Glutamatergic neuron (in vitro differentiated cells): ENCODE measurements around the gene PEX12. TPM values are rescaled to one million over a fixed set of nuclear protein-coding genes. Genes with fewer than 3 reads are reported as not detected.

Experiments
- DNase-seq: peaks from one replicate; pipeline ENCODE4 v3.0.0; 2022
- H3K27ac Mint-ChIP-seq: one replicate; pipeline ENCODE4 v1.8.0; 2020; ENCODE audit warnings: mild to moderate bottlenecking, mixed read lengths, inconsistent platforms; ENCODE audit not compliant: unreplicated experiment
- H3K27me3 Mint-ChIP-seq: one replicate; pipeline ENCODE4 v1.8.0; 2020; ENCODE audit warnings: mild to moderate bottlenecking, moderate library complexity, mixed read lengths, inconsistent platforms; ENCODE audit not compliant: unreplicated experiment
- H3K36me3 Mint-ChIP-seq: one replicate; pipeline ENCODE4 v1.8.0; 2020; ENCODE audit warnings: mild to moderate bottlenecking, mixed read lengths, inconsistent platforms; ENCODE audit not compliant: unreplicated experiment
- H3K4me1 Mint-ChIP-seq: one replicate; pipeline ENCODE4 v1.8.0; 2020; ENCODE audit warnings: mild to moderate bottlenecking, low read depth, mixed read lengths, inconsistent platforms; ENCODE audit not compliant: unreplicated experiment
- H3K4me3 Mint-ChIP-seq: one replicate; pipeline ENCODE4 v1.8.0; 2020; ENCODE audit warnings: mild to moderate bottlenecking, mixed read lengths, inconsistent platforms; ENCODE audit not compliant: unreplicated experiment
- H3K9me3 Mint-ChIP-seq: one replicate; pipeline ENCODE4 v1.8.0; 2020; ENCODE audit warnings: mild to moderate bottlenecking, moderate library complexity, mixed read lengths, inconsistent platforms; ENCODE audit not compliant: unreplicated experiment
- total RNA-seq: library from RNA; stranded (reverse); fragmentation: NEBNext Ultra II Directional; extraction: Animal tissue kit (Norgen Biotek cat#: 25700); gene quantifications from one replicate; pipeline ENCODE4 v1.2.1, GENCODE V29; 2021; ENCODE audit not compliant: unreplicated experiment
- TF ChIP-seq, protein P1 (sequence below): fragments of 200-600 bp; sonication (generic); IDR thresholded peaks from one replicate; pipeline ENCODE4 v1.5.0; 2021; ENCODE audit not compliant: partially characterized antibody, unreplicated experiment

PEX12 gene
- total RNA-seq, 1 donor from 2014 or later: 3.1 TPM

DNA sequence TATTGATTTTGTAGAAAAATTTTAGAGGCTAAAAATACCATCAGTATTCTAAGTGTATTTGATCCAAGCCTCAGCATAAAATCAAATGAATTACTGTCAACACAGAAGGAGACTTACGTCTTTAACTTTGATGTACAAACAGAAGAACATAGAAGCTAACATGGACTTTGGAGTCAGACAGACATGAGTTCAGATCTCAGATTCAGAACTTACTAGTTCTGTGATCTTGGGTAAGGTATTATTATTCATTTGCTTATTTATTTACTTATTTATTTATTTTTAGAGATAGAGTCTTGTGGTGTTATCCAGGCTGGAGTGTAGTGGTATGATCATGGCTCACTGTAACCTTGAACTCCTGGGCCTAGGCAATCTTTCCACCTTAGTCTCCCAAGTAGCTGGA, 36.9 kb downstream of the PEX12 start:
- H3K27ac Mint-ChIP-seq: no peak overlapping the region
- no peaks in the 10 kb centered on the region for H3K9me3 Mint-ChIP-seq
- DNase-seq: no peak
- peaks cover 3% of the 10 kb centered on the region for H3K27me3 Mint-ChIP-seq
- no peak overlapping the region for H3K4me3 Mint-ChIP-seq
- TF ChIP-seq, protein P1, sequence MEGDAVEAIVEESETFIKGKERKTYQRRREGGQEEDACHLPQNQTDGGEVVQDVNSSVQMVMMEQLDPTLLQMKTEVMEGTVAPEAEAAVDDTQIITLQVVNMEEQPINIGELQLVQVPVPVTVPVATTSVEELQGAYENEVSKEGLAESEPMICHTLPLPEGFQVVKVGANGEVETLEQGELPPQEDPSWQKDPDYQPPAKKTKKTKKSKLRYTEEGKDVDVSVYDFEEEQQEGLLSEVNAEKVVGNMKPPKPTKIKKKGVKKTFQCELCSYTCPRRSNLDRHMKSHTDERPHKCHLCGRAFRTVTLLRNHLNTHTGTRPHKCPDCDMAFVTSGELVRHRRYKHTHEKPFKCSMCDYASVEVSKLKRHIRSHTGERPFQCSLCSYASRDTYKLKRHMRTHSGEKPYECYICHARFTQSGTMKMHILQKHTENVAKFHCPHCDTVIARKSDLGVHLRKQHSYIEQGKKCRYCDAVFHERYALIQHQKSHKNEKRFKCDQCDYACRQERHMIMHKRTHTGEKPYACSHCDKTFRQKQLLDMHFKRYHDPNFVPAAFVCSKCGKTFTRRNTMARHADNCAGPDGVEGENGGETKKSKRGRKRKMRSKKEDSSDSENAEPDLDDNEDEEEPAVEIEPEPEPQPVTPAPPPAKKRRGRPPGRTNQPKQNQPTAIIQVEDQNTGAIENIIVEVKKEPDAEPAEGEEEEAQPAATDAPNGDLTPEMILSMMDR: no peak
- no peaks in the 10 kb centered on the region for H3K4me1 Mint-ChIP-seq
- H3K36me3 Mint-ChIP-seq: no peaks in the 10 kb centered on the region

DNA sequence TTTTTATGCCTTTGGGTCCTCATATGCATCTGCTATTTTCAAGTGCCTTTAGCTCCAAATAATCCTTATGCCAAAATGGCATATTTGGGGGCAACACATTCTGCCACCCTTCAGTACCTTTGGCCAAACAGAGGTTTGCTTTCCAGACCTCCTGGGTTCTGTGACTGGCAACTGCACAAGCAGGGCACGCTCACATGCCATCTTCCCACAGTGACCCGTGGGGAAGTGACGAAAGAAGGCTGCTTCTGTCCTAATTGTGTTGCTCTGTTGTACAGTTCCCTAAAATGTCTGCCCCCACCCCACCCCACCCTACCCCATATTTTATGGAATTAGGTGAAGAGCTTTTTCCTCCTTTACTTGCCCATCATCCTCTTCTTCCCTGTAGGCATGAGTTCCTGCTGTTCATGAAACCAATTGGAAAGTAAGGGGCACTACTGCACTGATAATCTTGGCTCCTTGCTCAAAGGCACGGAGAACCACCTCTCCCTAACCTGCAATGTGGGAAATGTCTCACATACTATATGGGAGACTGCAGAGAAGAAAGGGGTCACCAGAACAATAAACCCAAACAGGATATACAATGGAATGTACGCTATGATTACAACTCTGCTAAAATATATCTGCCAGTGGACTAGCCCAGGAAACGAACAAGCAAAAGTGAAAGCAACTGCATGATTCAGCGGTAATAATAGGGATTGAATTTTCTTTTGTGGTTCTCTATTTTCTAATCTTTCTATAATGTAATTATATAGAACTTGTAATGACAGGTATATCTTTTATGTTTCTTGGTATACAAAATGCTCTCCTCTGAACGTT, 37.6 kb downstream of the PEX12 start:
- TF ChIP-seq, protein P1: no peak
- peaks cover 3% of the 10 kb centered on the region for H3K27me3 Mint-ChIP-seq
- no peaks in the 10 kb centered on the region for H3K36me3 Mint-ChIP-seq
- H3K4me1 Mint-ChIP-seq: no peaks in the 10 kb centered on the region
- H3K9me3 Mint-ChIP-seq: no peaks in the 10 kb centered on the region
- DNase-seq: no peak
- no peak overlapping the region for H3K4me3 Mint-ChIP-seq
- H3K27ac Mint-ChIP-seq: no peak overlapping the region

DNA sequence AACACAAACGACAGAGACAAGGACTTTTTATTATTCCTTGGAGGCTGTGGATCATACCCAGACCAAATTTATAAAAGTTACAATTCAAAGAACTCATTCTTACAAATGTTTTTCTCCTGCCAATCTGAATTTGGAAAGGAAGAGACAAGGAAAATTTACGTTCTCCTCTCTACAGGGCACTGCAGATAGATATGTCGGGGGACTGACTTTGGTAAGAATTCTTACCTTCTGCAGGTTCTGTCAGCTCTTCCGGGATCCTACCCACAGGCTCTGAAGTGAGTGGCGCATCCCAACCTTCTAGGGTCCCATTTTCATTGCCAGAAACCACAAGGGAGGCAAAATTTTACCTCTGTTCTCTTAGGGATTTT, 38.7 kb downstream of the PEX12 start:
- DNase-seq: no peak
- TF ChIP-seq, protein P1: peak; percentile 21
- no peak overlapping the region for H3K27ac Mint-ChIP-seq
- no peaks in the 10 kb centered on the region for H3K36me3 Mint-ChIP-seq
- peaks cover 3% of the 10 kb centered on the region for H3K27me3 Mint-ChIP-seq
- no peaks in the 10 kb centered on the region for H3K9me3 Mint-ChIP-seq
- H3K4me3 Mint-ChIP-seq: no peak overlapping the region
- H3K4me1 Mint-ChIP-seq: no peaks in the 10 kb centered on the region

DNA sequence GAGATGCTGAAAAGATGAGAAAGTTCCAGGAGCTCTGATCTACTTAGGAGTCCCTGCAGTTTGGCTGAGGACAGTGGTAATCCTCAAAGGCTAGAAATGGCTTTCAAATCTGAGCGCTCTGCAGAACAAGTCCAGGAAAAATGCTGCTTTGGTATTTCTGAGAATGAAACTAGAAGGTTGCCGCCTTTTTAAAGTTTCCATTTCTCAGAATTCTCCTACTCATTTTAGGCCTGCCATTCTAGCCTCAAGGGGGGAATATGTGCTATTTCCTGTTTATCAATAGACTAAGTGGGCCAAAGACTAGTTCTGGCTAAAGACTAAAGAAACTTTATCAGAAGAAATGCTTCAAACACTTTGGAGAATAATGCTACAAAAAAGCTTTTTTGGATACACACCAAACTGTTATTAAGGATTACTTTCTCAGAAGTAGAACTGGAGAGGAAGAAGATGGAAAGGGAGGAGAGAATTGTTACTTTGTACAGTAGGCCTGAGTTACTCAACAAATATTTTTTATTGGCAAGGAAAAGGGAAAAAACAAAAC, 40.7 kb downstream of the PEX12 start, which contains the start of gene SLFN12L:
Gene SLFN12L (minus strand): TSS at position 78 of the 541 bp plus-strand sequence. CDS start 15,314 bp downstream, outside the sequence.
- no peaks in the 10 kb centered on the region for H3K9me3 Mint-ChIP-seq
- no peaks in the 10 kb centered on the region for H3K4me1 Mint-ChIP-seq
- H3K4me3 Mint-ChIP-seq: no peak within 1 kb of the TSS

More for the DNA sequence above, 40.7 kb downstream of the PEX12 start, which contains the start of gene SLFN12L:
- no peaks in the 10 kb centered on the region for H3K36me3 Mint-ChIP-seq
- no peak for DNase-seq
- H3K27me3 Mint-ChIP-seq: peaks cover 3% of the 10 kb centered on the region
- no peak within 1 kb of the TSS for H3K27ac Mint-ChIP-seq
- TF ChIP-seq, protein P1: no peak
